MG63 (cell line): ENCODE measurements around the gene LAMC3. TPM values are rescaled to one million over a fixed set of nuclear protein-coding genes. Genes with fewer than 3 reads are reported as not detected.

Source experiments
- DNase-seq: peaks from one replicate; pipeline ENCODE4 v3.0.0-alpha.2; 2020
- H3K27me3 ChIP-seq: fragments of 250-450 bp; sonication (Bioruptor Pico); 2 replicates; pipeline ENCODE4 v1.5.1; 2020; ENCODE audit warnings: mild to moderate bottlenecking, moderate library complexity
- H3K36me3 ChIP-seq: fragments of 250-450 bp; sonication (Bioruptor Pico); 2 replicates; pipeline ENCODE4 v1.5.1; 2020; ENCODE audit warnings: mild to moderate bottlenecking, moderate library complexity
- H3K4me3 ChIP-seq: fragments of 250-450 bp; sonication (Bioruptor Pico); 2 replicates; pipeline ENCODE4 v1.5.1; 2020; ENCODE audit warnings: mild to moderate bottlenecking, moderate library complexity
- H3K9me3 ChIP-seq: fragments of 250-450 bp; sonication (Bioruptor Pico); 2 replicates; pipeline ENCODE4 v1.5.1; 2020; ENCODE audit warnings: mild to moderate bottlenecking, moderate library complexity
- total RNA-seq: library from RNA; depleted of rRNA; stranded (reverse); fragments of >200 nt; shearing (Covaris generic); gene quantifications from 2 replicates; pipeline ENCODE4 v1.2.3, GENCODE V29; 2014; ENCODE audit warnings: low replicate concordance; rRNA removed

LAMC3 gene
- total RNA-seq, 1 experiment from 2014 or later: 0.66 TPM

DNA sequence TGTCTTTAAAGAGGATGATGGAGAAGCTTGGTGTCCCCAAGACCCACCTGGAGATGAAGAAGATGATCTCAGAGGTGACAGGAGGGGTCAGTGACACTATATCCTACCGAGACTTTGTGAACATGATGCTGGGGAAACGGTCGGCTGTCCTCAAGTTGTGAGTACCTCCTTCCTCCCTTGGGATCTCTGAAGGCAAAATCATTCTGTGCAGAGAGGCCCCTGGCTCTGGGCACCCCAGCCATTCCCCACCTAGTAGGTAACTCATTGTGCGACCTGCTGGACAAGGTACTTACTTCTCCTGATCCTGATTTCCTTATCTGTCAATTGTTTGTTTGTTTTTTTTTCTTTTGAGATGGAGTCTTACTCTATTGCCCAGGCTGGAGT is 108.8 kb downstream of the LAMC3 start:
- Histone ChIP-seq H3K36me3 (peaks cover 17% of the 10 kb centered on the region; the same call in 1 of the 2 replicates), H3K9me3 (no peaks in the 10 kb centered on the region), H3K4me3 (no peak overlapping the region), H3K27me3 (no peaks in the 10 kb centered on the region)
- no peak for DNase-seq

DNA sequence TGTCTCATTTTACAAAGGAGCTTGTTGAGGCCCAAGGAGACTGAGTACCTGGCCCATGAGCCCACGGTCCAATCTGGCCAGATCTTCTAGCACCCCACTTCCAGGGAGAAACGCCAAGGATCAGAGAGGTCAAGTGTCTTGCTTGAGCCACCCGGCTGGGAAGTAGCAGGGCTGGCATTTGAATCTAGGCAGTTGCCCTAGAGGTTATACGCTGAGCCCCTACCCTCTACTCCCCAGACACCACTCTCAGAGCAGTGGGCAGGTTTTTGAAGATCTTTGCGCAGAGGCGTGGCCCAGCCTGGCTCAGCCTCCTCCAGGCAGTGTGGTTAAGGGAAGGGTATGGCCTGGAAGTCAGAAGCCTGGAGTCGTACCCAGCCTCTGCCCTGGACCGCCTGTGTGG is 110.6 kb downstream of the LAMC3 start:
- H3K4me3 ChIP-seq: no peak overlapping the region
- H3K9me3 ChIP-seq: no peaks in the 10 kb centered on the region
- DNase-seq: no peak
- no peaks in the 10 kb centered on the region for H3K27me3 ChIP-seq
- H3K36me3 ChIP-seq: peaks cover 17% of the 10 kb centered on the region; the same call in 1 of the 2 replicates

DNA sequence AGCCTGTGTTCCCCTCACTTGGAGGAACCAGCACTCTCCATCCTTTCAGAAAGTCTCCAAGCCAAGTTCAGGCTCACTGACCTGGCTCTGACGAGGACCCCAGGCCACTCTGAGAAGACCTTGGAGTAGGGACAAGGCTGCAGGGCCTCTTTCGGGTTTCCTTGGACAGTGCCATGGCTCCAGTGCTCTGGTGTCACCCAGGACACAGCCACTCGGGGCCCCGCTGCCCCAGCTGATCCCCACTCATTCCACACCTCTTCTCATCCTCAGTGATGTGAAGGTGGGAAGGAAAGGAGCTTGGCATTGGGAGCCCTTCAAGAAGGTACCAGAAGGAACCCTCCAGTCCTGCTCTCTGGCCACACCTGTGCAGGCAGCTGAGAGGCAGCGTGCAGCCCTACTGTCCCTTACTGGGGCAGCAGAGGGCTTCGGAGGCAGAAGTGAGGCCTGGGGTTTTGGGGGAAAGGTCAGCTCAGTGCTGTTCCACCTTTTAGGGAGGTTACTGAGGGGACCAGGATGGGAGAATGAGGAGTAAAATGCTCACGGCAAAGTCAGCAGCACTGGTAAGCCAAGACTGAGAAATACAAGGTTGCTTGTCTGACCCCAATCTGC is 111.8 kb downstream of the LAMC3 start:
- H3K4me3 ChIP-seq: no peak overlapping the region
- no peaks in the 10 kb centered on the region for H3K27me3 ChIP-seq
- no peak for DNase-seq
- no peaks in the 10 kb centered on the region for H3K9me3 ChIP-seq
- H3K36me3 ChIP-seq: peaks cover 17% of the 10 kb centered on the region; the same call in 1 of the 2 replicates

DNA sequence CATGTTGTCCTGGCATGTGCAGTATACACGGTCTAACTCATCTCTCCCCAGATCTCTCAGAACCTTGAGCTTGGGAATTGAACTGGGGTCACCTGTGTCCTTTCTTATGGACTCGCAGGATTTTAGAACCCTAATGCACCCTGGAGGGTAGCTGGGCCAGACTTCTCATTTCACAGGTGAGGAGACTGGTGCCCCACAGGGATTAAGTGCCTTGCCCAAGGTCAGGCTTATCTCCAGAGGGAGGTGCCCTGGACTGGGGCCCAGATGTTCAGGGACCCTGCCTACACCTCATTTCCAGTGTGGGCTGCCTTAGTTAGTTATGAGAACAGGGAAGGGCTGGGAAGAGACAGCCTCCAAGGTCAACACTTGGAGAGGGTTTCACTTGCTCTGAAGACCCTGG is 112.4 kb downstream of the LAMC3 start:
- Histone ChIP-seq H3K27me3 (no peaks in the 10 kb centered on the region), H3K9me3 (no peaks in the 10 kb centered on the region), H3K4me3 (no peak overlapping the region), H3K36me3 (peaks cover 17% of the 10 kb centered on the region; the same call in 1 of the 2 replicates)
- DNase-seq: no peak

DNA sequence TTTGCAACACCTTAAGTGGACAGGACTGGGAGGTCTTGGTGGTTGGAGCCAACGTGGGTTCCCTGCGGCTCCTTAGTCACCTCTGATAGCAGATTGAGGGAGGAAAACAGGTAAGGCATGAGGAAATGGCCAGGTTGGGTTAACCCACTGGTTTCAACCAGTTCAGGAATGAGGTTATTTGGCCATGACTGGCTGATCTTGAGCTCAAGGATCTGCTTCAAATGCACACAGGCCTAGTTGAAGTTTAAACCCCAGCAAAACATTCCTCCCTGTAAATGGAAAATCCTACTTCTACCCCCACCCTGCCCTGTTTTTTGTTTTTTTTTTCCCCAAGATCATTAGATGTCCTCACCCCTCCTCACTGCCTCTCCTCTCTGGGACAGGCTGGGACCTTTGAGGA is 113.2 kb downstream of the LAMC3 start:
- DNase-seq: no peak
- Histone ChIP-seq H3K4me3 (no peak overlapping the region), H3K27me3 (no peaks in the 10 kb centered on the region), H3K9me3 (no peaks in the 10 kb centered on the region), H3K36me3 (peaks cover 22% of the 10 kb centered on the region)

DNA sequence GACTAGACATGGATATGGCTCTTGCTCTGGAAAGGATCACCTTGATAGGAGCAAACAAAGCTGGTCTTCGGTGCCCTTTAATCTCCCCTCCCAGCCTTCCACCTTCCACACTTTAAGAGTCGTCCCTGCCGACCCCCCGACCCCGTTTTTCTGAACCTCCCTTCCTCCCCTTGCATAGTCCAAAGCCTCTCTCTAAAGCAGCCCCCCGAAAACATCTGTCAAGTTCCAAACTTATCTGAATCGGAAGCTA is 116.0 kb downstream of the LAMC3 start:
- H3K9me3 ChIP-seq: no peaks in the 10 kb centered on the region
- no peak for DNase-seq
- no peaks in the 10 kb centered on the region for H3K27me3 ChIP-seq
- peaks cover 41% of the 10 kb centered on the region for H3K36me3 ChIP-seq
- peak overlapping the region; percentile 81 for H3K4me3 ChIP-seq

DNA sequence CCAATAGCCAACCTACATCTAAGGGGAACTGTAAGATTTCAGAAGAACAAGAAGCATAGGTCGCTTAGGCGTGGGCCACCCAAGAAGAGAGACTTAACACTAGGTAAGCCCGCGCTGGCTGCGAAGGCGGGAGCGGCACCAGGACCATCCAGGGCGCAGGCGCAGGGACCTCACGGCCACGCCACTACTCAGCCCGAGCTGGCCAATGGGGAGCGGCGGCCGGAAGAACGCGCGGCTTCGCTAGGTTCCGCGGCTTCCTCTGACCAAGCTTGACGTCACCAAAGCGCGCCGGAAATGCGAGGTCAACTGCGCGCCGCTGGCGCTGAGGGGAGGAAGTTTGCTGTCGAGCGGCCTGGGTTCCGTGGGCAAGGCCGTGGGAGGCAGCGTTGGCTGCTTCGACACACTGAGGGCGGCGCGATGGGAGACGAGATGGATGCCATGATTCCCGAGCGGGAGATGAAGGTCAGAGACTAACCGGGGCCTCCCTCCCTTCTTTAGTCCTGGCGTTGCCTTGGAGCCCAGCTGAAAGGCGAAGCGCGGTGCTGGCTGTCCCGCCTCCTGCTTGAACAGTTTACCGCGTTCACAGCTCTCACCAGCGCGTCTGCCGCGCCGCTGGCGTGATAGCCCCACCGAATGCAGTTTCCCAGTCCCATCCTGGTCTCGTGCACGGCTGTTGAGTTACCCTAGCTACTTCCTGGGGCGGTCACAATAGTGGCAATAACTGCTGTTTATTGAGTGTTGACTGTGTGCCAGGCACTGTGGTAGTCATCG is 116.5 kb downstream of the LAMC3 start, which contains the start of gene NUP214:
TSS of gene NUP214 (plus strand) at position 299 of the 771 bp plus-strand sequence. CDS start at position 418, 119 bp downstream.
- DNase-seq: peak; percentile 99
- peak within 1 kb of the TSS; percentile 81 for H3K4me3 ChIP-seq
- H3K36me3 ChIP-seq: peaks cover 44% of the 10 kb centered on the region
- no peaks in the 10 kb centered on the region for H3K9me3 ChIP-seq
- no peaks in the 10 kb centered on the region for H3K27me3 ChIP-seq

DNA sequence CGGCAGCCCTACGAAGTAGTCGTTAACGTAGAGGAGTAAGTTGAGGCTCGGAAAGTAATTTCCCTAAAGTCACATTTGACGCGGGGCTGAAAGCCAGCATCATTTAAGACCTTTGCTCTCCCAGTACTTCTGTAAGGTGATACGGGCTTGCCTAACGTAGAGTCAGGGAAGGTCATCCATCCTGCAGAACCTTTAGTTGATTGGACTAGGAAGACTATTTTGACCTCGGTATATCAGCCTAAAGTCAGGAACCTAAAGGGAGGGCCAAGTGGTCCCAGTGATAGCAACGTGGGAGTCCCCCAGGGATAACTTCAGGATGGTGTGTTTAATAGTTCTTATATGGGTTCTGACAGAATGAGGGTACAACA is 117.1 kb downstream of the LAMC3 start:
- DNase-seq: no peak
- Histone ChIP-seq H3K9me3 (no peaks in the 10 kb centered on the region), H3K27me3 (no peaks in the 10 kb centered on the region), H3K4me3 (peak overlapping the region; percentile 81), H3K36me3 (peaks cover 48% of the 10 kb centered on the region)

DNA sequence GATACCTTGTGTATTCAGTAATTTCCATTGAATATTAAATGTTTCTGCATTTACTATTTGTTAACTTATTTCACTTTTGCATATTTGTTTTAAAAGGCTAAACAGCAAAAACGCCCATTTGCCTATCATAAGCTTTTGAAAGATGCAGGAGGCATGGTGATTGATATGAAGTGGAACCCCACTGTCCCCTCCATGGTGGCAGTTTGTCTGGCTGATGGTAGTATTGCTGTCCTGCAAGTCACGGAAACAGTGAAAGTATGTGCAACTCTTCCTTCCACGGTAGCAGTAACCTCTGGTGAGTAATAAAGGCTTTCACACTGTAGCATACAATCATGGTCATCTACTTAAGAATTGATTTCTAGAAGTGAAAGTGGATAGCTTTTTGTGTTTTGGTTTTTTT is 120.2 kb downstream of the LAMC3 start:
- H3K27me3 ChIP-seq: no peaks in the 10 kb centered on the region
- H3K36me3 ChIP-seq: peaks cover 61% of the 10 kb centered on the region
- H3K9me3 ChIP-seq: no peaks in the 10 kb centered on the region
- DNase-seq: no peak
- H3K4me3 ChIP-seq: no peak overlapping the region

DNA sequence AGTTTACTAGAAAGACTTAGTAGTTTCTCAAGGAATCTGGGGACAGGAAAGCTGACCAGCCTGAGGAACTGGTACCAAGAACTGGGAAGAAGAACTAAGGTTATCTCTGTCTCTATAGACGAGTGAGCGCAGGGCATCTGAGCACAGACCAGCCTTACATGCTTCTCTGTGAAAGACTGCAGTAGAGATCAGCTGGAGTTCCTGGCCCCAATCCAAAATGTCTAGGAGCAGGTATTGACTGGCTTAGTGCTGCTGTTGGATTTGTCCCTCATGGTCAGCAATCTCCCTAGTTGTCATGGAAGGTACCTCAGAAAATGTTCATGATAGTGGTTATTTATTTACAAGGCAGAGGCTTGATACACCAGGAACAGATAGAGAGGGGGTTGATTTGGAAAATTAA is 129.7 kb downstream of the LAMC3 start:
- Histone ChIP-seq H3K4me3 (no peak overlapping the region), H3K27me3 (no peaks in the 10 kb centered on the region), H3K36me3 (peaks cover 77% of the 10 kb centered on the region), H3K9me3 (no peaks in the 10 kb centered on the region)
- DNase-seq: no peak

DNA sequence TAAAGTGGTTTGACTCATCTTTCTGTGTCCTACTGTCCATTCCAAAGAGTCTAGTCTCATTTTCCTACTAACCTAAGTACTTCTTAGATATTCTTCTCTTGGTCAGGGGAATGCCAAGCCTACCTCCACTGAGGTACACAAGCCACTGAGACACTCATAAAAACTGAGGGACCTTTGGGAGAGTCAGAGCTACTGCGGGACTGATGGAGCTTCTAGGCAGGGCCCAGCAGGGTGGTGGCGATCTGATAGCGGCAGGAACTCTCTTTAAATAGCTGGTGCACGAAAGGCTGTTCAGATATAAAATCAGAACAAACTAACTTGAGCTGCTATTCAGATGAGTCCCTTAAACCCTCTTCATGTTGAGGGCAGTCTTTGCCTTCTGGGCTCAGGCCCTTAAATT is 131.1 kb downstream of the LAMC3 start:
- no peak overlapping the region for H3K4me3 ChIP-seq
- DNase-seq: no peak
- no peaks in the 10 kb centered on the region for H3K27me3 ChIP-seq
- H3K36me3 ChIP-seq: peaks cover 76% of the 10 kb centered on the region
- no peaks in the 10 kb centered on the region for H3K9me3 ChIP-seq

DNA sequence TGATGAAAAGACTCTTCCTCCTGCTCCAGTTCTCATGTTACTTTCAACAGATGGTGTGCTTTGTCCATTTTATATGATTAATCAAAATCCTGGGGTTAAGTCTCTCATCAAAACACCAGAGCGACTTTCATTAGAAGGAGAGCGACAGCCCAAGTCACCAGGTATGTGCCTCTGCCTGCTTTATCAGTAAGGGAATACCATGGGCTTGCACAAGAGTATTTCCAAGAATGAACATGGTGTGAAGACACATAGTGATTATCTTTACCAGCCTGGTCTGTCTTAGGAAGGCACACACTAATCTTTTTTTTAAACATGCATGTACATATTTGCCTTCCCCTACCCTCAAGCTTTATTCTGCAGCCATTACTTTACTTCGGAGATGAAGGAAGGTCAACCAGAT is 131.6 kb downstream of the LAMC3 start:
- Histone ChIP-seq H3K4me3 (no peak overlapping the region), H3K27me3 (no peaks in the 10 kb centered on the region), H3K36me3 (peaks cover 76% of the 10 kb centered on the region), H3K9me3 (no peaks in the 10 kb centered on the region)
- DNase-seq: no peak

DNA sequence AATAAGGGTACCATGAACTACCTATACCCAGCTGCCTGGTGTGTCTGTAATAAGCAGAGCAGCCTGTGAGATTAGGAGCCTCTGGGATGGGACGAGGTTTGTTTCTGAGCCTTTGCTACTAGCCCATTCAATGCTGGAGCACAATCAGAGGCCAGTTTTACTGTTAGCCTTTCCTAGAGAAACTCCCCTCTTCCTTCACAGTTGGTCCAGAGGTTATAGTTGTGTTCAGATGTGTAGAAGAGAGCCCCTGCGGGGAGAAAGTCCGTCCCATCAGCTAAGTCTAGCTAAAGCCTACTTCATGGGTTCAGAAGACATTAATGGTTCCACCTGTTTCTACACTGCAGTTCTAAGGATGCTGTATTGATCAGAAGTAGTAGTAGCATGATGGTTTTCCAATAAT is 133.2 kb downstream of the LAMC3 start:
- H3K27me3 ChIP-seq: no peaks in the 10 kb centered on the region
- peaks cover 75% of the 10 kb centered on the region for H3K36me3 ChIP-seq
- DNase-seq: no peak
- no peaks in the 10 kb centered on the region for H3K9me3 ChIP-seq
- H3K4me3 ChIP-seq: no peak overlapping the region

Other genes starting within 250 kb of the LAMC3 start
- gene ABL1, start 173.9 kb upstream of the LAMC3 start, total RNA-seq: 24.2 and 24.7 TPM in 2 replicates
- not detected in 2 replicates for gene QRFP, start 112.4 kb upstream of the LAMC3 start, total RNA-seq
- not detected in 2 replicates for gene FIBCD1, start 69.9 kb upstream of the LAMC3 start, total RNA-seq
- 24.1 and 25.7 TPM in 2 replicates for gene AIF1L, start 87.4 kb downstream of the LAMC3 start, total RNA-seq
- 4.1 and 5.2 TPM in 2 replicates for gene NUP214, start 116.4 kb downstream of the LAMC3 start, total RNA-seq